Loucy (cell line): ENCODE results near the gene GATB.

ENCODE experiments used
- H2AFZ ChIP-seq: fragments of 200-600 bp; sonication (generic); 2 replicates; pipeline ENCODE4 v1.6.0; 2016; ENCODE audit warnings: antibody characterized with exemption, mild to moderate bottlenecking, low read length, moderate library complexity
- H3F3A ChIP-seq: fragments of 200-600 bp; 2 replicates; pipeline ENCODE4 v1.6.0; 2016; ENCODE audit warnings: antibody characterized with exemption, low read depth, mild to moderate bottlenecking
- H3K27me3 ChIP-seq: fragments of 200-600 bp; sonication (generic); 2 replicates; pipeline ENCODE4 v1.6.1; 2014; ENCODE audit warnings: low read length, mild to moderate bottlenecking; ENCODE audit not compliant: insufficient read depth, poor library complexity, severe bottlenecking
- H3K36me3 ChIP-seq: fragments of 200-600 bp; sonication (generic); 2 replicates; pipeline ENCODE4 v1.6.1; 2016; ENCODE audit warnings: low read length; ENCODE audit not compliant: insufficient read depth
- H3K4me1 ChIP-seq: fragments of 200-600 bp; sonication (generic); 2 replicates; pipeline ENCODE4 v1.5.1; 2014; ENCODE audit warnings: low read length, mild to moderate bottlenecking; ENCODE audit not compliant: insufficient read depth, poor library complexity, severe bottlenecking
- H3K4me2 ChIP-seq: fragments of 200-600 bp; sonication (generic); 2 replicates; pipeline ENCODE4 v1.6.0; 2014; ENCODE audit warnings: antibody characterized with exemption, low read length, low read depth, mild to moderate bottlenecking; ENCODE audit not compliant: poor library complexity, severe bottlenecking
- H3K4me3 ChIP-seq: fragments of 200-600 bp; sonication (generic); 2 replicates; pipeline ENCODE4 v1.5.1; 2014; ENCODE audit warnings: low read length, mild to moderate bottlenecking, mixed read lengths; ENCODE audit not compliant: poor library complexity, severe bottlenecking
- H3K79me2 ChIP-seq: fragments of 200-600 bp; sonication (generic); 2 replicates; pipeline ENCODE4 v1.6.1; 2014; ENCODE audit warnings: low read length; ENCODE audit not compliant: insufficient read depth
- H3K9ac ChIP-seq: fragments of 200-600 bp; sonication (generic); 2 replicates; pipeline ENCODE4 v1.6.0; 2014; ENCODE audit warnings: mild to moderate bottlenecking, low read depth, low read length, moderate library complexity; ENCODE audit not compliant: poor library complexity, severe bottlenecking
- H3K9me2 ChIP-seq: fragments of 200-600 bp; sonication (generic); replicated peaks from 2 replicates; pipeline ENCODE4 v1.6.1; 2016; ENCODE audit warnings: low read depth, low read length, mixed read lengths
- H3K9me3 ChIP-seq: fragments of 200-600 bp; sonication (generic); 2 replicates; pipeline ENCODE4 v1.6.1; 2014; ENCODE audit warnings: mild to moderate bottlenecking, antibody characterized with exemption, low read length, low read depth; ENCODE audit not compliant: insufficient read depth
- H4K20me1 ChIP-seq: fragments of 200-600 bp; sonication (generic); 2 replicates; pipeline ENCODE4 v1.6.0; 2014; ENCODE audit warnings: antibody characterized with exemption, low read length, mild to moderate bottlenecking; ENCODE audit not compliant: insufficient read depth, poor library complexity, severe bottlenecking
- CTCF ChIP-seq: fragments of 200-600 bp; sonication (generic); conservative IDR thresholded peaks from 2 replicates; pipeline ENCODE4 v1.5.1; 2014; ENCODE audit warnings: mild to moderate bottlenecking, antibody characterized with exemption, low read length
- EZH2phosphoT487 ChIP-seq: fragments of 200-600 bp; IDR thresholded peaks from 2 replicates; pipeline ENCODE4 v1.6.1; 2018; ENCODE audit warnings: antibody characterized with exemption, mild to moderate bottlenecking, moderate library complexity, borderline replicate concordance

Gene GATB

GRCh38 chr4:151668689-151669402, 92.0 kb downstream of the GATB start:
- Histone ChIP-seq H3F3A (no peaks in the 10 kb centered on the region), H3K9me2 (no peaks in the 10 kb centered on the region), H3K36me3 (no peaks in the 10 kb centered on the region), H3K4me3 (no peak overlapping the region), H2AFZ (no peak overlapping the region), H3K9me3 (no peaks in the 10 kb centered on the region), H3K79me2 (no peaks in the 10 kb centered on the region), H3K4me2 (peak overlapping the region; percentile 7), H3K9ac (no peak overlapping the region), H3K27me3 (no peaks in the 10 kb centered on the region), H4K20me1 (no peaks in the 10 kb centered on the region), H3K4me1 (peaks cover 57% of the 10 kb centered on the region)
- TF ChIP-seq CTCF (no peak), EZH2phosphoT487 (no peak)

- Histone ChIP-seq H3K9me2 (no peaks in the 10 kb centered on the region), H3K36me3 (no peaks in the 10 kb centered on the region), H3K9me3 (no peaks in the 10 kb centered on the region), H2AFZ (peak overlapping the region; percentile 69), H3K9ac (peak overlapping the region; percentile 47), H4K20me1 (no peaks in the 10 kb centered on the region), H3K4me2 (peak overlapping the region; percentile 39), H3K4me3 (no peak overlapping the region), H3K27me3 (no peaks in the 10 kb centered on the region), H3F3A (no peaks in the 10 kb centered on the region), H3K4me1 (peaks cover 59% of the 10 kb centered on the region), H3K79me2 (no peaks in the 10 kb centered on the region)
- TF ChIP-seq CTCF (no peak), EZH2phosphoT487 (no peak)
These were observed 93.1 kb downstream of the GATB start for GRCh38 chr4:151667666-151668065.

GRCh38 chr4:151667048-151667447, 93.8 kb downstream of the GATB start:
- H3K9me3 ChIP-seq = no peaks in the 10 kb centered on the region

More at GRCh38 chr4:151667048-151667447, 93.8 kb downstream of the GATB start:
- H3K9ac ChIP-seq = peak overlapping the region; percentile 47
- no peaks in the 10 kb centered on the region for H3K79me2 ChIP-seq
- H3K27me3 ChIP-seq = no peaks in the 10 kb centered on the region
- H3K4me2 ChIP-seq = peak overlapping the region; percentile 39
- H3F3A ChIP-seq = no peaks in the 10 kb centered on the region
- H2AFZ ChIP-seq = peak overlapping the region; percentile 69
- no peak overlapping the region for H3K4me3 ChIP-seq
- peaks cover 55% of the 10 kb centered on the region for H3K4me1 ChIP-seq
- H3K9me2 ChIP-seq = no peaks in the 10 kb centered on the region
- no peaks in the 10 kb centered on the region for H4K20me1 ChIP-seq
- TF ChIP-seq CTCF (no peak), EZH2phosphoT487 (no peak)
- no peaks in the 10 kb centered on the region for H3K36me3 ChIP-seq
